Stimulated activated effector memory CD8-positive, alpha-beta T cell treated with anti-CD3 and anti-CD28 coated beads, Interleukin-12 subunit alpha, Interleukin-12 subunit beta, amount 100 ng/mL, for 72 hours (primary cell): ENCODE measurements around the gene AKAP17A.
A peak's percentile ranks its signal among the peaks of the same experiment; 100 is the strongest.

Experiments used
- ATAC-seq: fragments of 150-1000 bp; cut with Tn5 transposase; 2 replicates; pipeline ENCODE4 v1.10.0; 2021
- DNase-seq, 2 donors: peaks; one replicate each; pipeline ENCODE4 v3.0.0; 2021 to 2022; ENCODE audit warnings: low spot score in 2 of 2
- H3K27ac Mint-ChIP-seq: one replicate; pipeline ENCODE4 v1.8.0; 2022; ENCODE audit warnings: mild to moderate bottlenecking, mixed read lengths
- H3K36me3 Mint-ChIP-seq: one replicate; pipeline ENCODE4 v1.8.0; 2022; ENCODE audit warnings: mild to moderate bottlenecking, mixed read lengths
- H3K4me1 Mint-ChIP-seq: one replicate; pipeline ENCODE4 v1.8.0; 2022; ENCODE audit warnings: mixed read lengths
- H3K4me3 Mint-ChIP-seq: one replicate; pipeline ENCODE4 v1.8.0; 2022; ENCODE audit warnings: mild to moderate bottlenecking, mixed read lengths
- H3K9me3 Mint-ChIP-seq: one replicate; pipeline ENCODE4 v1.8.0; 2022; ENCODE audit warnings: mixed read lengths

AKAP17A gene

DNA sequence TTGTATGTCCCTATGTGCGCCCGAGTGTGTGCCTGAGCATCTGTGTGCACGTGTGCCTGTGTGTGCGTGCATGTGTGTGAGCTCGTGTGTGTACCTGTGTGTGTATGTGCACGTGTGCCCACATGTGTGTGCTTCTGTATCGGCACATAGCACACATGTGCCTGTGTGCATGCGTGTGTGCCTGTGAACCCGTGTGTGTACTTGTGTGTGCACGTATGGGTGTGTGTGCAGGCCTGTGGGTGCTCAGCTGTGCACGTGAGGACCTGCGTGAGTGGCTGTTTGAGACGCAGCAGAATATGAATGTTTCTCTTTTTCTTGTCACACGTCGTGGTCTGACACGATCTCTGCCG, 4.3 kb downstream of the AKAP17A start:
- no peak overlapping the region for H3K4me3 Mint-ChIP-seq
- H3K36me3 Mint-ChIP-seq = peaks cover 95% of the 10 kb centered on the region
- DNase-seq = no peak
- peaks cover 43% of the 10 kb centered on the region for H3K4me1 Mint-ChIP-seq
- no peaks in the 10 kb centered on the region for H3K9me3 Mint-ChIP-seq
- H3K27ac Mint-ChIP-seq = no peak overlapping the region
- no peak for ATAC-seq

DNA sequence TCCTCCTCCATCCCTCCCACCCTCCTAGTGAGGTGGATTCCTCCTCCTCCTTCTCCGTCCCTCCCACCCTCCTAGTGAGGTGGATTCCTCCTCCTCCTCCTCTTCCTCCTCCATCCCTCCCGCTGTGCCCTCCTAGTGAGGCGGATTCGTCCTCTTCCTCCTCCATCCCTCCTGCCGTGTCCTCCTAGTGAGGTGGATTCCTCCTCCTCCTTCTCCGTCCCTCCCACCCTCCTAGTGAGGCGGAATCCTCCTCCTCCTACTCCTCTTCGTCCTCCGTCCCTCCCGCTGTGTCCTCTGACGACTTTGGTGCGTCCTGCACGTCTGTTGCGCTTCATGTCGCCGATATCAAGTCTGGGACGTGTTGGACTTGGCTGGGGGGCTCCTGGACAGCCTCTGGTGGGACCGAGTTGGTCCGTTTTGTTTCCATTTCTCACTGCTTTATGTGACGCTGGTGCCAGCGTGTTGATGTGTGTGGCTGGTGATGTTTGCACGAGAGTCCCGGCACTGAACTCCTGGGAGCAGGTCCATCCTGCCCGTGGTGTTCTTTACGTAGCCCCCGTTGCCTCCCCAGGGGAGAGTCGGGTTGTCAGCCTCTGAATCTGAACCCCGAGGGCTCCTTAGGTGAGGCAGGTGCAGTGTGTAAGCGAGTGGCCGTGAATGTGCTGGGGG, 5.4 kb downstream of the AKAP17A start:
- ATAC-seq (no peak), DNase-seq (no peak)
- Mint-ChIP-seq H3K36me3 (peaks cover 98% of the 10 kb centered on the region), H3K27ac (no peak overlapping the region), H3K4me1 (peaks cover 43% of the 10 kb centered on the region), H3K9me3 (no peaks in the 10 kb centered on the region), H3K4me3 (no peak overlapping the region)

DNA sequence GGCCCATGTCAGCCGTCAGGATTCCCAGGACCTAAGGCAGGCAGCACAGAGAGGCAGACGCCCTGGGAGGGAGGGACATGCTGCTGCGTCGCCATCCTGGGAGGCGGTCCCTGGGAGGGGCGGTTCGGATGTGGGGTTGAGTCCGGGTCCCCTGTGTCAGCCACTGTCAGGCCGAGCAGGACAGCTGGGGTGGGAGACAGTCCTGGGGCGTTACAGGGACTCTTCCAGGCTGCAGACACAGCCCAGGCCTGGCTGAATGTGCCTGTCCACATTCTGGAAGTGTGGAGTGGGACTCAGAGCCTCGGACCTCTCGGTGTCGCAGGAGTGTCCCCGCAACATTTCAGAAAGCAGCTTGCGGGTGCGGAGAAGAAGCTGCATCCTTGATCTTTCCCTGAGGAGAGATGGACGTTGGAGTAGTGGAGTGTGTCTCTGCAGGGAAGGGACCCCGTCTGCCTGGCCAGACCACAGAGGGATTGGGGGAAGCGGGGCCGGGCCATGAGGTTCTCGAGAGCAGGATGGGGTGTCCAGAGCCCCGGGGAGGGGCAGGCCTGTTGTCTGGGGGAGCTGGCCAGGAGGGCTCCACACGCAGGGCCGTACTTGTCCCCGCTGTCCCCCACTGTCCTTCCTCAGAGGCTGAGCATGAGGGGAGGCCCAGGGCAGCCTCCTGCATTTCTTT, 6.1 kb downstream of the AKAP17A start:
- DNase-seq = no peak
- Mint-ChIP-seq H3K4me3 (no peak overlapping the region), H3K4me1 (peaks cover 41% of the 10 kb centered on the region), H3K9me3 (no peaks in the 10 kb centered on the region), H3K27ac (peak overlapping the region; percentile 63), H3K36me3 (peaks cover 98% of the 10 kb centered on the region)
- ATAC-seq = no peak

DNA sequence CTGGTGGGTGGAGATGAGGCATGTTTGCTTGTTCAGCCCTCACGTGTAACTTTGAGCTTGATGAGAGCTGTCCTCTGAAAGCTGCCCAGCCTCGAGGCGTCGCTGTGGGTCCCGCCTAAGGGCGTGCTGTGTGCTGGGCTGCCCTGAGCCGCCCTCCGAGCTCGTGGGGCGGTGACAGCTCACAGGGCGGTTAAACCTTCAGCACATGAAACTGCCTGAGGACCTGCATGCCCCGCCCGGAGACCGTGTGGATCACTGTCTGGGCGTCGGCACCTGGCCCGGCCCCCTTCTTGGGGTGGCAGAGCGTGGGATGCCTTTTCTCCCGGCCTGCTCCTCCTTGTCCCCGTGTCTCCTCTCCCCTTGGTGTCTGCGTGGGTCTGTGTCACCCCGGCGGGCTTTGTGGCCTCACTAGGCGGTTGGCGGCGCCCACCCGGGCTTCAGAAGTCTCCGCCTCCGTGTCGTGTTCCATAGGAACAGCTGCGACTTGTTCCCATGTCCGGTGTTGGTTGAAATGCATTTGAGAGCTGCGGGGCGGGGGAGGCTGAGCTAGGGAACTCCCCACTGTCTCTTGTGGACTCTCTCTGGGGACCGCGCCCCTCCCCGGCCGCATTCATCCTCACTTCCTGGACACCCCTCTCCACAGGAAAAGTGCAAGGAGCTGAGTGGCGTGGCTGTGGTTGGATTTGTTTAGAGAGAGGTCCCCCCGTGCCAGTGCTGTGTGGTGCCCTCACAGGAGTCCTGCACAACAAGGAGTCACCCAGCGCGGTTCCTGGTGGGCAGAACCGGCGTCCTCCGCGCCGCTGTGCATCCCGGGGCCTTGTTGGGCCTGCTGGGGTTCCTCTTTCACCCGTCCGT, 6.8 kb downstream of the AKAP17A start:
- Mint-ChIP-seq H3K4me3 (no peak overlapping the region), H3K36me3 (peaks cover 98% of the 10 kb centered on the region), H3K4me1 (peaks cover 33% of the 10 kb centered on the region), H3K9me3 (no peaks in the 10 kb centered on the region), H3K27ac (peak overlapping the region; percentile 21)
- DNase-seq (peak in 1 of 2 donors; percentile 48), ATAC-seq (no peak)

DNA sequence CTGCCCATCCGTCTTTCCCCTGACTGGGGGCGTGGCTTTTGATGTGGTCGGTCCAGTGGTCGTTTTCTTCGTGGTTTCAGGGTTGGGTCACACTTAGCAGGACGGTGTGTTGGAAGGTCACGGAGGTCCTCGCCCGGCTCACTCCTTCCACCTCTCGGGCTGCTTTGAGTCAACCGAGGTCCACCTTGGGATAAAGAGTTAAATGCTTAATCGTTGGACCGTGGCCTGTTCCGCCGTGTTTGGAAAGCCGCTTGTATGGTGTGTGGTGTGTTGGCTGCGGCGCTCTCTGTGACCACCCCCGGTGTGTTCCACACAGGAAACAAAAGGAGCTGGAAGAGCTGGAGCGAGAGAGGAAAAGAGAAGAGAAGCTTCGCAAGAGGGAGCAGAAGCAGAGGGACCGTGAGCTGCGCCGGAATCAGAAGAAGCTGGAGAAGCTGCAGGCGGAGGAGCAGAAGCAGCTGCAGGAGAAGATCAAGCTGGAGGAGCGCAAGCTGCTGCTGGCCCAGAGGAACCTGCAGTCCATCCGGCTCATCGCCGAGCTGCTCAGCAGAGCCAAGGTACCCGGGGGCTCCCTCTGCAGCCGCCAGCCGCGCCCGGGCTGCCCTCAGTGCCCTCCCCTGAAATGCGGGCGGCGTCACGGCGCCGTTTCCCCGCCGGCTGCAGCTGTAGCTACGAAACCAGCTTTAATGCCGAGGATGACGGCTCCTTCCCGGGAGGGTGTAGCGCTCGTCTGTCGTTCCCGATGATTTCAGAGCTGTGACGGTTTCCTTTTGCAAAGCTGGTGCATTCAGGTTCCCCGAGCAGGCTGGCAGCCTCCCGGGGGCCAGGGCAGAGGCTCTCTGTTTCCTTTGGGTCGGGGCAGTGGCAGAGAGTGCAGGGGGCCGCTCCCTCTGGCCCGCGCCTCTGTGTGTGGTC, 7.7 kb downstream of the AKAP17A start:
- DNase-seq (peak in 1 of 2 donors; percentile 49), ATAC-seq (no peak)
- Mint-ChIP-seq H3K4me3 (no peak overlapping the region), H3K36me3 (peaks cover 98% of the 10 kb centered on the region), H3K9me3 (no peaks in the 10 kb centered on the region), H3K4me1 (peaks cover 28% of the 10 kb centered on the region), H3K27ac (peak overlapping the region; percentile 21)

DNA sequence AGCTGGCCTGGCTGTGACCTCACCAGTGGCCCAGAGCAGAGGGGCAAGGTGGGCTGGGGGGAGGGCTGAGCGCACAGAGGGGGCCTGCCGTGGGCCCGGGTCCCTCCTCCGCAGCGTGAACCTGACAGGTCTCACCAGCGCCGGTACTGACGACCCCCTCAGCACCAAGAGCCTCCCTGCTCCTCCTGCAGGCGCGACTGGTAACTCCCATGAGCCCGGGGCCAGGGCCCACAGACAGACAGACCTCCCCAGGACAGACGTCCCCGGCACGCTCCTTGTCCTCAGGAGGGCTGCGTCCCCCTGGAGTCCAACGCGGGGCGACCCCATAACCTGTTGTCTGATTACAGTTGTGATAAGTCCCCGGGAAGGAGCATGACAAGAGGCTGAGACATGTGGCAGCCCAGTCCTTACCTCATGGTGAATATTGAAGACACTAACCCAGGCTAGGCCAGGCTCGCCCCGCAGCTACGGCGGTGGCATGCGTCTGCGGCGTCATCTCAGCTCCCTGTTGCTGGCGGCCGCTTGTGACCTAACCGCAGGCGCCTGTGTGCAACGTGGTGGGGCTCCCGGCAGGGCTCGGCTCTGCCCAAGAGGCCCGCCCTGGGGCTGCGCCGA, 8.5 kb downstream of the AKAP17A start:
- no peak overlapping the region for H3K4me3 Mint-ChIP-seq
- H3K36me3 Mint-ChIP-seq = peaks cover 98% of the 10 kb centered on the region
- H3K4me1 Mint-ChIP-seq = peaks cover 26% of the 10 kb centered on the region
- H3K9me3 Mint-ChIP-seq = no peaks in the 10 kb centered on the region
- H3K27ac Mint-ChIP-seq = no peak overlapping the region
- no peak for DNase-seq
- ATAC-seq = no peak

DNA sequence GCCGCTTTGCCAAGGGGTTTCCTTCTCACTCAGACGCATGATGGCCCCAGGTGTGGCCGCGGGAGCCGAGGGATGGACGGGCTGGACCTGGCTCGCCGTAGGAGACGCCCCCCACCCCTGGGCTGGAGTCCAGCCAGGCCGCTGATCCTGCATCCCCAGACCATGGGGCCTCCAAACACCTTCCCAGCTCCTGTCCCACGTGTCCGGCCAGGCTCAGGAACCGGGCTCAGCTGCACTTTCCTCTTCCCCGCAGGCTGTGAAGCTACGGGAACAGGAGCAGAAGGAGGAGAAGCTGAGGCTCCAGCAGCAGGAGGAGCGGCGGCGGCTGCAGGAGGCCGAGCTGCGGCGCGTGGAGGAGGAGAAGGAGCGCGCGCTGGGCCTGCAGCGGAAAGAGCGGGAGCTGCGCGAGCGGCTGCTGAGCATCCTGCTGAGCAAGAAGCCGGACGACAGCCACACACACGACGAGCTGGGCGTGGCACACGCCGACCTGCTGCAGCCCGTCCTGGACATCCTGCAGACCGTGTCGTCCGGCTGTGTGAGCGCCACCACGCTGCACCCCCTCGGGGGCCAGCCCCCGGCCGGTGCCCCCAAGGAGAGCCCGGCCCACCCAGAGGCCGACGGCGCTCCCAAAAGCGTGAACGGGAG, 9.1 kb downstream of the AKAP17A start:
- DNase-seq (no peak), ATAC-seq (no peak)
- Mint-ChIP-seq H3K4me1 (peaks cover 24% of the 10 kb centered on the region), H3K36me3 (peaks cover 98% of the 10 kb centered on the region), H3K4me3 (no peak overlapping the region), H3K27ac (no peak overlapping the region), H3K9me3 (no peaks in the 10 kb centered on the region)

DNA sequence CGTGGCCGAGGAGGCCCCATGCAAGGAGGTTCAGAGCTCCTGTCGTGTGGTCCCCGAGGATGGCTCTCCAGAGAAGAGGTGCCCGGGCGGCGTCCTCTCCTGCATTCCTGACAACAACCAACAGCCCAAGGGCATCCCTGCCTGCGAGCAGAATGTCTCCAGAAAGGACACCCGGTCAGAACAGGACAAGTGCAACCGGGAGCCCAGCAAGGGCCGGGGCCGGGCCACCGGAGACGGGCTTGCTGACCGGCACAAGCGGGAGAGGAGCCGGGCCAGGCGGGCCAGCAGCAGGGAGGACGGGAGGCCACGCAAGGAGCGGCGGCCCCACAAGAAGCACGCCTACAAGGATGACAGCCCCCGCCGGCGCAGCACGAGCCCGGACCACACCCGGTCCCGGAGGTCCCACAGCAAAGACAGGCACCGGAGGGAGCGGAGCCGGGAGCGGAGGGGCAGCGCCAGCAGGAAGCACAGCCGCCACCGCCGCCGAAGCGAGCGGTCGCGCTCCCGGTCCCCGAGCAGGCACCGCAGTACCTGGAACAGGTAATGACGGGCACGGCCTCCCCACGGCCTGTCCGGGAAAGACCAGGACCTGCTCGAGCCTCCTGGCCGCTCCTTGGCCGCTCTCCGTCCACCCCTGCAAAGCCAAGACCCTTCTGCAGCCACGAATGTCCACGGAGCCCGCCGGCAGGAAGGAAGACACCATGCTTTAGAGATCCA, 9.8 kb downstream of the AKAP17A start:
- Mint-ChIP-seq H3K4me1 (peaks cover 23% of the 10 kb centered on the region), H3K9me3 (no peaks in the 10 kb centered on the region), H3K36me3 (peaks cover 98% of the 10 kb centered on the region), H3K27ac (no peak overlapping the region), H3K4me3 (no peak overlapping the region)
- ATAC-seq (no peak), DNase-seq (no peak)

DNA sequence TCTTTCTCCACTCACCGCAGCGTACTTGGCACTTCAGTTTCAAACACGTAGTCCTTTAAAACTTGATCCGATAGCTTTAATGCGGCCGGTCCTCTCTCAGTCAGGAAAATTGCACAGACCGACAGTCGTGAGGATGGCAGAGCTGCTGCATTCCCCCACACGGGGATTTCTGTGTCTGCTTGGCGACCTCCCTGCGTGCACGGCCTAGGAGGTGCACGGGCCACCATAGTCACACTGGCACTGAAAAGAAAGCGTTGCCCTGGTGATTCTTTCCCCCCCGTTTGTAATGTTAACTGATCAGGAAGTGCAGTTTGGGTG, 10.3 kb downstream of the AKAP17A start:
- ATAC-seq (no peak), DNase-seq (no peak)
- Mint-ChIP-seq H3K4me1 (peaks cover 23% of the 10 kb centered on the region), H3K27ac (no peak overlapping the region), H3K4me3 (no peak overlapping the region), H3K36me3 (peaks cover 100% of the 10 kb centered on the region), H3K9me3 (no peaks in the 10 kb centered on the region)

DNA sequence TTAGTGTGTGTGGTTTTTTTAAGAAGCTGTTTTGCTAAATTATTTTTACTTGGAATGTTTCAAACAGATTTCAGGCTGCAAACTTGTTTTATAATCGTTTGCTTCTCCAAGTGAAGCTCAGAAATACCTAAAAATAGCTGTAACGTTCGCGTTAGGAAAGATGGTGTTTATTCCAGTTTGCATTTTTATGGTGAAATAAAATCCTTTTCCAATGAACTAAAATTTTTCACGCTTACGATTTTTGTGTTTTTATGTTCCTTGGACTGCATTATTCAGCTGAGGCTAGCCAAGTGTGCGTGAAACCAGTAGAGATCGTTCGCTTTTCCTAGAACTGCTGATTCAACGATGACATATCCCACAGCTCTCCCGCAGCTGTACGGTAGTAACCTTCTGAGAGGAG, 10.9 kb downstream of the AKAP17A start:
- Mint-ChIP-seq H3K36me3 (peaks cover 98% of the 10 kb centered on the region), H3K4me1 (peaks cover 22% of the 10 kb centered on the region), H3K27ac (no peak overlapping the region), H3K9me3 (no peaks in the 10 kb centered on the region), H3K4me3 (no peak overlapping the region)
- no peak for ATAC-seq
- DNase-seq = no peak

DNA sequence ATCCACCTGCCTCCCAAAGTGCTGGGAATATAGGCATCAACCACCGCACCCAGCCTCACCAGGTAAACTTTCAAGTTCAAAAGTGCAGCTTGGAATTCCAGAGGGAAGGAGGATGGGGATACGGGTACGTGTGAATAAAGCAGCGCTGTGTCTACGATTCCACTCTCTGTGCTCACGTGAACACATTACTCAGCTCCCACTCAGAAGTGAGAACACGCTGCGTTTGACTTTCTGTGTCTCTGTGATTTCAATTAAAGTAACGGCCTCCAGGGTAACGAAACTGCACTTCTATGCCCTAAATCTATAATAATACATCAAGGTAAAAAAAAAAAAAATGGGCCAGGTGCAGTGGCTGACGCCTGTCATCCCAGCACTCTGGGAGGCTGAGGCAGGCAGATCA, 15.1 kb downstream of the AKAP17A start:
- peaks cover 63% of the 10 kb centered on the region for H3K36me3 Mint-ChIP-seq
- no peak overlapping the region for H3K4me3 Mint-ChIP-seq
- DNase-seq = no peak
- ATAC-seq = no peak
- H3K4me1 Mint-ChIP-seq = peaks cover 12% of the 10 kb centered on the region
- no peaks in the 10 kb centered on the region for H3K9me3 Mint-ChIP-seq
- no peak overlapping the region for H3K27ac Mint-ChIP-seq

DNA sequence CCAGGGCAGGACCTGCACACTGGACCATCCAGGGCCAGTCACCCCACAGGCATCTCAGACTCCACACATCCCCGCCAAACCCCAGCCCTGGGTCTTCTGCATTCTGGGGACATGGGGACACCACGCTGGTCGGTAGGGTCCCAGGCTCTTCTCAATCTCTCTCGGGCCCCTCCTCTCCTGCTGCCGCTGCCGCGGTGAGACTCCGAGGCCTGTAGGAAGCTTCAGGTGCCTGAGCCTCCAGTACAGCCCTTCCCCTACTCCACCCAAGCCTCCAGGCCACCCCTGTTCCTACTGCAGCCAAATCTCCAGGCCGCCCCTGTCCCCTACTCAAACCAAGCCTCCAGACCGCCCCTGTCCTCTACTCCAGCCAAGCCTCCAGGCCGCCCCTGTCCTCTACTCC, 17.9 kb downstream of the AKAP17A start:
- peak overlapping the region; percentile 52 for H3K27ac Mint-ChIP-seq
- H3K9me3 Mint-ChIP-seq = no peaks in the 10 kb centered on the region
- peaks cover 35% of the 10 kb centered on the region for H3K36me3 Mint-ChIP-seq
- no peak for DNase-seq
- peaks cover 6% of the 10 kb centered on the region for H3K4me1 Mint-ChIP-seq
- H3K4me3 Mint-ChIP-seq = no peak overlapping the region
- peak; percentile 38 for ATAC-seq

DNA sequence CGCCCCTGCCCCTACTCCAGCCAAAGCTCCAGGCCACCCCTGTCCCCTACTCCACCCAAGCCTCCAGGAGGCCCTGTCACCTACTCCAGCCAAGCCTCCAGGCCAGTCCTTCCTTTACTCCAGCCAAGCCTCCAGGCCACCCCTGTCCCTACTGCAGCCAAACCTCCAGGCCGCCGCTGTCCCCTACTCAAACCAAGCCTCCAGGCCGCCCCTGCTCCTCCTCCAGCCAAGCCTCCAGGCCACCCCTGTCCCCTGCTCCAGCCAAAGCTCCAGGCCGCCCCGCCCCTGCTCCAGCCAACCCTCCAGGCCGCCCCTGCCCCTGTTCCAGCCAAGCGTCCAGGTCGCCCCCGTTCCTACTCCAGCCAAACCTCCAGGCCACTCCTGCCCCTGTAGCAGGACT, 18.4 kb downstream of the AKAP17A start:
- Mint-ChIP-seq H3K9me3 (no peaks in the 10 kb centered on the region), H3K36me3 (peaks cover 31% of the 10 kb centered on the region), H3K4me3 (no peak overlapping the region), H3K27ac (peak overlapping the region; percentile 52), H3K4me1 (peaks cover 6% of the 10 kb centered on the region)
- DNase-seq = no peak
- no peak for ATAC-seq

DNA sequence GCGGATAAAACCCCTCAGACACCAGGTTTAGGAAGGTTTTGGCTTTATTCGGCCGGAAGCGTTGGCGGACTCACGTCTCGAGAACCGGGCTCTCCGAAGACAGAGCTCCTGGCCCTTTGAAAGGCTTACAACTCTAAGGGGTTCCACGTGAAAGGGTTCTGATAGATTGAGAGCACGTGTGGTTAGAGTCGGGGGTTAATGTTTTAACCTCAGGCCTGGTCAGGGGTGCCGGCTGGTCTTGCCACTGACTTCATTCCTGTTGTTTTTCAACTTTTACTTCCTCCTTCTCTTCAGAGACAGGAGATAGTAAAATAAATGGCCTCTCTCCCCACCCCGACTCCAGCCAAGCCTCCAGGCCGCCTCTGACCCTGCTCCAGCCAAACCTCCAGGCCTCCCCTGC, 18.8 kb downstream of the AKAP17A start:
- H3K4me1 Mint-ChIP-seq = peaks cover 6% of the 10 kb centered on the region
- no peaks in the 10 kb centered on the region for H3K9me3 Mint-ChIP-seq
- peak overlapping the region; percentile 69 for H3K27ac Mint-ChIP-seq
- no peak for DNase-seq
- no peak overlapping the region for H3K4me3 Mint-ChIP-seq
- peaks cover 27% of the 10 kb centered on the region for H3K36me3 Mint-ChIP-seq
- no peak for ATAC-seq
